MG63 (cell line): ENCODE measurements around the gene EPHA6. TPM values are rescaled to one million over a fixed set of nuclear protein-coding genes. Genes with fewer than 3 reads are reported as not detected.
"Not testable (repeated sequence)": the region's sequence is repeated elsewhere in the genome, so short reads cannot be mapped to it uniquely, and the experiment has no call there.

ENCODE experiments used
- DNase-seq: peaks from one replicate; pipeline ENCODE4 v3.0.0-alpha.2; 2020
- H3K27me3 ChIP-seq: fragments of 250-450 bp; sonication (Bioruptor Pico); 2 replicates; pipeline ENCODE4 v1.5.1; 2020; ENCODE audit warnings: mild to moderate bottlenecking, moderate library complexity
- H3K36me3 ChIP-seq: fragments of 250-450 bp; sonication (Bioruptor Pico); 2 replicates; pipeline ENCODE4 v1.5.1; 2020; ENCODE audit warnings: mild to moderate bottlenecking, moderate library complexity
- H3K4me3 ChIP-seq: fragments of 250-450 bp; sonication (Bioruptor Pico); 2 replicates; pipeline ENCODE4 v1.5.1; 2020; ENCODE audit warnings: mild to moderate bottlenecking, moderate library complexity
- H3K9me3 ChIP-seq: fragments of 250-450 bp; sonication (Bioruptor Pico); 2 replicates; pipeline ENCODE4 v1.5.1; 2020; ENCODE audit warnings: mild to moderate bottlenecking, moderate library complexity
- total RNA-seq: library from RNA; depleted of rRNA; stranded (reverse); fragments of >200 nt; shearing (Covaris generic); gene quantifications from 2 replicates; pipeline ENCODE4 v1.2.3, GENCODE V29; 2014; ENCODE audit warnings: low replicate concordance

The EPHA6 gene
- total RNA-seq, 1 experiment from 2014 or later, result 0.30 TPM

DNA sequence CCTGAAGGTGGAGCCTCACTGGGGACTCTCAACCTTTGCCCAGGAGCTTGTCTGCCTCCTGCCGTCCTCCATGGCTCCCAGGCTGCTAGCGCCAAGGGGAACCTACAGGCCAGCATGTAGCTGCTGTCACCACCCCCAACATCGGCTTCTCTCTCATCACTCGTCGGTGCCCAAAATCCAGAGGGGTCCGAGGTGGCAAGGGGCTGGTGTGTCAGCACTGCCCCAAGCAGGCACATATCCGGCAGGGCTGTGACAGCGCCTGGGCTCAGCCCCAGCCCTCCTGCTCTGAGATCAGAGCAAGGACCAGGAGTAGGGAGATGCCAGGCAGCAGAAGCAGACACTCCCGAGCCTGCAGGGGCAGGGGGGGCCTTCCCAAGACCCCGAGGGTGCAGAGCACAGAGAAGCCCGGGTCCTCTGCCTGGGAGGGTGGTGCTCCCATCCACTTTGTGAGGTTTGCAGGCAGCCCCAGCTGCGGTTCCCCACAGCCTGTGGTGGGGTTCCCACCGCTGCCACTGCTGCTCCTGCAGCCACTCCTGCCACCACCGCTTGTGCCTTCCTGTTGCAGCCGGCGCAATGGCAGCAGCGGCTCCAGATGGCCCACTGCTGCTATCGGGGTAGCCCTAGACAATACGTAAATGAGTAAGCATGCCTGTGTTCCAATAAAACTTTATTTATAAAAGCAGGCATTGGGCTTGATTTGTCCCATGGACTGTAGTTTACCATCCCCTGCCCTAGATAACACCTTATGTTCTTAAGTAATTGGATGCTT is 451.0 kb downstream of the EPHA6 start:
- Histone ChIP-seq H3K4me3 (no peak overlapping the region), H3K27me3 (no peaks in the 10 kb centered on the region), H3K36me3 (no peaks in the 10 kb centered on the region), H3K9me3 (no peaks in the 10 kb centered on the region)
- no peak for DNase-seq

DNA sequence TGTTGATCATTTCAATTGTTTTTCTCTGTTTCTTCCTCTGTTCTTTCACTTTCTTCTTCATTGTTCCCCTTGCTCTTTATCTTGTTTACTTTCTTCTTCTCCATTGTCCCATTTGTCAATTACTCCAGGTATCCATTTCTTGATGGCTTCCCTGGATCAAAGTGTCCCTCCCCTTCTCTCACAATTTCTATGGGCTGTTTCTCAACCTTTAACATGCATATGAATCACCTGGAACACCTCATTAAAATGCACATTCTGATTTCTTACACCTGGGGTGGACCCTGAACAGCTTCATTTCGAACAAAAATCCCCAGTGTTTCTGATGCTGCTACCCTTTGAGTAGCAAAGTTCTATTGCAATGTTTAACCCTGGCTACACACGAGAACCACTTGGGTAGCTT is 454.8 kb downstream of the EPHA6 start:
- no peaks in the 10 kb centered on the region for H3K36me3 ChIP-seq
- no peaks in the 10 kb centered on the region for H3K9me3 ChIP-seq
- no peak for DNase-seq
- no peaks in the 10 kb centered on the region for H3K27me3 ChIP-seq
- H3K4me3 ChIP-seq, result no peak overlapping the region

DNA sequence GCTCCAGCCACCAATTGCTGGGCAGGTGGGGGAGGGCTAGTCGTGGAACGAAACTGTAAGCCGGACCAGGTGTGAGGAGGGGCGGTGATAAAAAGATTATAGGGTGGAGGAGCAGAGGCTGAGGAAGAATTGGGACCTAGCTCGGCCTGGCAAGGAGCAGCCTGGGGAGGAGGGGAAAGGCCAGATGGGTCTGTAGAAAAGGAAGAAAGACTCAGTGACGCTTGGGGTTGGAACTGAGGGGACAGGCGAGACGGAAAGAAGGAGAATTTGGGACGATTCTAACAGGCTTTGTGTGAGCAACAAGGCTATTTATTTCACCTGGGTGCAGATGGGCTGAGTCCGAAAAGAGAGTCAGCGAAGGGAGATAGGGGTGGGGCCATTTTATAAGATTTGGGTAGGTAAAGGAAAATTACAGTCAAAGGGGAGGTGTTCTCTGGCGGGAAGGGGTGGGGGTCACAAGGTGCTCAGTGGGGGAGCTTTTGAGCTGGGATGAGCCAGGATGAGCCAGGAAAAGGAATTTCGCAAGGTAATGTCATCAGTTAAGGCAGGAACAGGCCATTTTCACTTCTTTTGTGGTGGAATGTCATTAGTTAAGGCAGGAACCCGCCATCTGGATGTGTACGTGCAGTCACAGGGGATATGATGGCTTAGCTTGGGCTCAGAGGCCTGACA is 462.6 kb downstream of the EPHA6 start:
- not testable (repeated sequence) for H3K9me3 ChIP-seq, DNase-seq, H3K36me3 ChIP-seq, H3K27me3 ChIP-seq, H3K4me3 ChIP-seq

DNA sequence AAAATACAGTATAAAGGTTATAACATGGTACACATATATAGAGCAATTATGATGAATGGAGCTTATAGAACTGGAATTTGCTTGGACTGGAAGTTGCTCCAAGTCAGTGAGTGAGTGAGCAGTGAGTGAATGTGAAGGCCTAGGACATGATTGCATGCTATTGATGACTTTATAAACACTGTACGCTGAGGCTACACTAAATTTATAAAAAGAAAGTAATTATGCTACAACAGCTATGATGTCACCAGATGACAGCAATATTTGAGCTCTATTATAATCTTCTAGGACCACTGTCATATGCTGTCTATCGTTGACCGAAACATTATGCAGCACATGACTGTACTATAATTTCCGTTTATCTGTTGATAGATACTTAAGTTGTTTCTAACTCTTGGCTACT is 463.3 kb downstream of the EPHA6 start:
- H3K9me3 ChIP-seq, result no peaks in the 10 kb centered on the region
- no peaks in the 10 kb centered on the region for H3K36me3 ChIP-seq
- H3K4me3 ChIP-seq, result no peak overlapping the region
- DNase-seq, result no peak
- no peaks in the 10 kb centered on the region for H3K27me3 ChIP-seq

DNA sequence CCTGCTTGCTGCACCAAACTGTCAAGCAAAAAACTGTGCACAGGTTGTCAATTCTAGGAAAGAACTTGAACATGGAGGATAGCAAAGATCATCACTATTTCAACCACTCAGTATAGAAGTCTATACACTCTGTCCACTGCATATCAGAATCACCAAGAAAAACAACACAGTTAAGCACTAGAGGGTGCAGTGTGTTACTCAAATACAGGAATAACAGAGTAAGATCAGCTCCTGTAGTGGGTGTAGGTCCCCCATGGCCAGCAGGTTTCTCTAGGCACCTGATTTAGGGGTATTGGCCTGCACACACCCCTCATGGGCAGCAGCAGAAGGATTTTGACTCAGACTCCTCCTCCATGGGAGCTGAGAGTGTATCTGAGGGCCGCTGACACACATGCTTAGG is 464.1 kb downstream of the EPHA6 start:
- H3K36me3 ChIP-seq, result no peaks in the 10 kb centered on the region
- no peaks in the 10 kb centered on the region for H3K9me3 ChIP-seq
- H3K4me3 ChIP-seq, result no peak overlapping the region
- no peaks in the 10 kb centered on the region for H3K27me3 ChIP-seq
- DNase-seq, result no peak

DNA sequence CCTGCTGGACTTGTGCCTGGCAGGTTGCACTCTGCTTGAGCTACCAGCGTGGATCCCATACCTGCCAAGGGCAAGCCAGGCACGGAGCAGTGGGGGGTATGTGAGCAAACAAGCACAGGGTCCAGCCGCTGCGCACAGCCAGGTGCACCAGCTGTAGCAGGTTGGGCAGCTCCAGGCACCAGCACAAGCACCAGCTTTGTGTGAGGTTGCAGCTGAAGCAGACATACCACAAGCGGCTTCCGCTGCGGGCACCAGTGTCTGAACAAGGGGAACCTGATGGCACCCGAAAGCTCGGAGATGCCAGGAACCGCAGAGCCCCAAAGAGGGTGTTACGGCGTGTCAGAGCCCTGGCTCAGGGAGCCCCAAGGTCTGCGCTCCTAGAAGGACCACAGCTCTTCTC is 477.5 kb downstream of the EPHA6 start:
- DNase-seq, result no peak
- no peaks in the 10 kb centered on the region for H3K27me3 ChIP-seq
- no peak overlapping the region for H3K4me3 ChIP-seq
- H3K9me3 ChIP-seq, result no peaks in the 10 kb centered on the region
- no peaks in the 10 kb centered on the region for H3K36me3 ChIP-seq

DNA sequence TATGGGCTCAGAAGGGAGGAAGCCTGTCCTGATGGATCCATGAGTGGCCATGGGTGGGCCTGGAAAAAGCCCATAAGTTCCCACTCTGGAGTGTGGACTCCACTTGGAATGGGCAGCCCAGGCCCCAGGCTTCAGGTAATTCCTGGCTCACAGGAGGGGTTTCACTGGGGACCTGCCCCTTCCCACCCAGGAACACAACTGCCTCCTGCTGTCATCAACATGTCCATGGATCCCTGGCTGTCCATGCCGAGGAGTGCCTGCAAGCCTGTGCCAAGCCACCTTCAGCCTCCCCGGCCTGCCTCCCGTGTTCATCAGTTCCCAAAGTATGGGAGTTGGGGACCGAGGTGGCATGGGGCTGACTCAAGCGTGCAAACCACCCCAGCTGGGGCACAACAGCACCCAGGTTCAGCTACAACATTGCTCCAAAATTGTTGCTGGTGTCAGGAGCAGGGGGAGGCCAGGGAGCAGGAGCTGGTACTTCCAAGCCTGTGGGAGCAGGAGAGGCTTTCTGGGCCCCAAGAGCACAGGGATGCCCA is 479.3 kb downstream of the EPHA6 start:
- no peak for DNase-seq
- Histone ChIP-seq H3K36me3 (no peaks in the 10 kb centered on the region), H3K27me3 (no peaks in the 10 kb centered on the region), H3K4me3 (no peak overlapping the region), H3K9me3 (no peaks in the 10 kb centered on the region)

DNA sequence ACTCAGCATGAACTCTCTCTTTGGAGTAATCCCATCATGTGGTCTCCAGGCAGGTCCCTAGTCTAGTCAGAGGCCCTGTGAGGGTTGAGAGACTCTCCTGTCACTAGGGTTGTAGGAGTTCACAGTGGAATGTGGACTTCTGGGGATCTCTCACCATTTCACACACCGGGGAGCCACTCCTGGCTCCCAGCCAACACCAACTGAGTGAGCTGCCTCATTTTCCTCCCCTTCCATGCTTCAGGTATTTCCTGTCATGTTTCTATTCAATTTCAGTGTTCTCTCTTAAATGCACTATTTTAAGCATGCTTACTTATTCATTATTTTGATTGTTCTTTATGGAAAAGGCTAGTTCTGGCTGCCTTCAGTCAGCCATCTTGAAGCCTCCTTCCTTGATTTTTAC is 482.6 kb downstream of the EPHA6 start:
- DNase-seq, result no peak
- Histone ChIP-seq H3K36me3 (no peaks in the 10 kb centered on the region), H3K27me3 (no peaks in the 10 kb centered on the region), H3K9me3 (no peaks in the 10 kb centered on the region), H3K4me3 (no peak overlapping the region)

DNA sequence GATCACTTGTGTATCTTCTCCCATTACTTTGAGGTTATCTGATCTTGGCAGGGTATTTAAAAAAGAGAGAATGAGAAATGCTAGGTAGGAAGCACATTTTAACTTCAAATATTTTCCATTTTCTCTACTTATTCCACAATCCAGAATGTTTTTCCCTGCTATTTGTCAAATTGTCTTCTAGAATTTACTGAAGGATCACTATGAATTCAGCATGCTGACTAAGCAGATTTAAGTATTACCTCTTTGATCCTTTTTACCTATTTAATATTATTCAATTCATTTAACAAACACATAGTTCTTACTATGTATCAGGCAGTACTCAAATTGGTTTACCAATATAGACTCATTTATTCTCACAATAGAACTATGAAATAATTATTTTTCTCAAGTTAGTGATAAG is 486.7 kb downstream of the EPHA6 start:
- H3K9me3 ChIP-seq, result no peaks in the 10 kb centered on the region
- H3K36me3 ChIP-seq, result no peaks in the 10 kb centered on the region
- H3K27me3 ChIP-seq, result no peaks in the 10 kb centered on the region
- no peak for DNase-seq
- H3K4me3 ChIP-seq, result no peak overlapping the region

DNA sequence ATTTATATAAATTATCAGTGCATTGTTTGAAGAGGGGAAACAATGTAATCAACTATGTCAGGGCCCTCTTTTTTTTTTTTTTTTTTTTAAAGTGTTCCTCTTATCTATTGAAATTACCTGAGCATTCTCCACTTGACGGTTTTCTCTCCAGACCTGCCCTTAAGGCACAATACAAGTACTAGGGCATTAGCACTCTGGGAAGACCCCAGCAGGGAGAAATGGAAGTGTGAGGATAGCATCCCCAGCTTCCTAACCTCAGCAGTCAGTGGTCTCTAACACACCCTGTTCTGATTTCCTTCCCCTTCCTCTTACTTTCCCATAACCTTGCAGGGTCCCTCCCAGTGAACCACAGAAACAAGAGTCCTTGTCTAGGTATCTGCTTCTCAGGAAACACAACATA is 491.8 kb downstream of the EPHA6 start:
- no peak for DNase-seq
- Histone ChIP-seq H3K4me3 (no peak overlapping the region), H3K9me3 (no peaks in the 10 kb centered on the region), H3K27me3 (peaks cover 2% of the 10 kb centered on the region; the same call in 1 of the 2 replicates), H3K36me3 (no peaks in the 10 kb centered on the region)

DNA sequence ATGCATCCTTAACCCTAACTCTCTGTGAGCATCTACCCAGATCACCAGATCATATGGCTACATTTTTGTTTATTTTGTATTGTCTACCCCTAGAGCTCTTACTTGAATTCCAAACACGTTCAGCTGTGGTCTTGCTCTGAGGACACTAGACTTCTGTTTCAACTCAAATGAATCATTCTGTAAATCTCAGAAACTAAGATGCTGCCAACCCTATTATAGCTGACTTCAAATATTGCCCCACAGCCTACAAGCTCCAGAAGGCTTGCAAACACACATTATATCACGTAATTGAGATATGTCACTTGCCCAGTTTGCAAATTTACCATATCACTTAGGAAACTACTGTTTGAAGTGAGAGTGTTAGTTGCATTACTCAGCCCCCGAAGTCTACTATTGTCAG is 524.0 kb downstream of the EPHA6 start:
- no peak for DNase-seq
- Histone ChIP-seq H3K27me3 (no peaks in the 10 kb centered on the region), H3K36me3 (no peaks in the 10 kb centered on the region), H3K9me3 (no peaks in the 10 kb centered on the region), H3K4me3 (no peak overlapping the region)

DNA sequence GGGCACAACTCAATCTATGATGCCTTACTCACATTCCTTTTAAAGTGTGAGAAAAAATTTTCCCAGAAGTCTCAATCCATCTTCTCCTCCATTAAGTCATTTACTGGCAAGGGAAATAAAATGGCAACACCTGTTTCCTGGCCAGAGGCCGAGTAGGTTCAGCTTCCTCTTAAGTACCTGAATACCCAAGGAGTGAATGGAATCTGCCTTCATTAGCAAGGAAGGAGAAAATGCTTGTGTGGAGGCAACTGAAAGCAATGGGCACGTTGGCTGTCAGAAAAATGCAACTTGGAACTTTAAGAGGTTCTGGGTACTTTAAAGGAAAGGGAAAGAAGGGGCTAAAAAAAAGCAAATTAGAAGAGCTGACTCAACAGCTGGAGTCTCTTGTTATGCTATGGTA is 526.5 kb downstream of the EPHA6 start:
- H3K9me3 ChIP-seq, result no peaks in the 10 kb centered on the region

DNA sequence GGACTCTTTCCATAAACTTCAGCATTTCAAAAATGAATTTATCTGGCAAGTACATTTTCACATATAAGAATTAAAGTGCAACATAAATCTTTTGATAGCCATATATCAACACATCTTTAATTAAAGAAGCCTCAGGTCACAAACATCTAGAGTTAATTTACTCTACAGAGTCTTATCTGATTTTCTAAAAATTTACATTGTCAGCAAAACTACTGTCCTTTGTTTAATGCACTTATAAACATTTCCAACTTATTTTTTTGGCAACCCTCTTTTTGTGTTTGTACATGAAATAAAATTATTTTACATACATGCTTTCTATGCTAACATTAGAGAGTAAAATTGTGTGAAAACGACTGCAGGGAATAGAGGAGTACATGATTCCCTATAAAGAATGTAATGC is 533.4 kb downstream of the EPHA6 start:
- no peak for DNase-seq
- Histone ChIP-seq H3K36me3 (no peaks in the 10 kb centered on the region), H3K9me3 (no peaks in the 10 kb centered on the region), H3K27me3 (peaks cover 3% of the 10 kb centered on the region; the same call in 1 of the 2 replicates), H3K4me3 (no peak overlapping the region)

More for the DNA sequence above, 526.5 kb downstream of the EPHA6 start:
- no peaks in the 10 kb centered on the region for H3K27me3 ChIP-seq
- H3K4me3 ChIP-seq, result no peak overlapping the region
- no peaks in the 10 kb centered on the region for H3K36me3 ChIP-seq
- no peak for DNase-seq

DNA sequence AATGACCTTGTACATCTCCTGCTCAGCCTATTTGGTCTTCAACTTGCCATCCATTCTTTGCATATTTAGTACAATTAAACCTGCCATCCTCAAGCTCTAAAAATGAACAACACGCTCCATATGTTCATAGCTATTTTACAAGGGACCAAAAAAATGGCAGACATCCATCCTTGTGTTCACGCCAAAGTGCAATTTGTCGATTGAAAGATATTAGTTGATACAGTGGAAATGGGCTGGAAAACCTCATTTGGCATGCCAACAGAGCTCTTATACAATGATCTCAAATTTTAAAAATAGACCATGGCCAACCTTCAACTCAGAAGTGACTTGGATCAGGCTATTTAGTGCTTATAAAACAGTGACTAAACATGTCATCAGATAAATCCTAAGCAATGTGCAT is 536.6 kb downstream of the EPHA6 start:
- no peak for DNase-seq

DNA sequence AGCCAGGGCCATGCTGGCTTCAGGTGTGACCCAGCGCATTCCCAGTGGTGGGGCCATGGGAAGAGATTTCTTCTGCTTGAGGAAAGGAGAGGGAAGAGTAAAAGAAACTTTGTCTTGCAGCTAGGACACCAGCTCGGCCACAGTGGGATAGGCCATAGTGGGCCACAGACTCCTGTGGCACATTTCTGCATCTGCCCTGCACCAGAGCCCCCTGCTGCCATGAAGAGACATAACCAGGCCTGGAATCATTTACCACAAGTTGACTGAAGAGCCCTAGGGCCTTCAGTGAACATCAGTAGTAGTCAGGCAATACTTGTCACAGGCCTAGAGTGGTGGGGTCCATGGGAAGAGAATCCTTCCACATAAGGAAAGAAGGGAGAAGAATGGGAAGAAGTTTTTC is 538.8 kb downstream of the EPHA6 start:
- DNase-seq, result no peak
- Histone ChIP-seq H3K27me3 (peaks cover 3% of the 10 kb centered on the region; the same call in 1 of the 2 replicates), H3K9me3 (no peaks in the 10 kb centered on the region), H3K36me3 (no peaks in the 10 kb centered on the region), H3K4me3 (no peak overlapping the region)

More for the DNA sequence above, 536.6 kb downstream of the EPHA6 start:
- Histone ChIP-seq H3K4me3 (no peak overlapping the region), H3K36me3 (no peaks in the 10 kb centered on the region), H3K9me3 (no peaks in the 10 kb centered on the region), H3K27me3 (peaks cover 3% of the 10 kb centered on the region; the same call in 1 of the 2 replicates)

DNA sequence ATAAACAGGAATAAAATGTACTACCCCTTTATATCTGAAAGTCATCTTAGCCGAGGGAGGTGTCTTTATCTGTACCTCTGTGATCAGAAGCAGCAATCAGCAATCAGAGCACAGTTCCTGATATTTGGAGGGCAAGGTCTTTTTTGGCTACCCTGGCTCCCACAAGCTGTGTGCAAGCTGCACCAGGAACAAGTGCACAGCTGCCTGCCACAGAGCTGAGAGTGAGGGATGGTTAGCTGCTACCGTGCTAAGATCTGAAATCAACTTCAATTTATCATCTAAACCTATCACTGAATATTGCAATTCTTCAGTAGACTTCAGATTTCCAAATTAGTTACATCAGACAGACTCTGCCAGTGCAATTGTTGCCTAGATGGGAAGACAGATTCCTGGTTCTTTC is 545.6 kb downstream of the EPHA6 start:
- no peak for DNase-seq
- Histone ChIP-seq H3K27me3 (no peaks in the 10 kb centered on the region), H3K36me3 (no peaks in the 10 kb centered on the region), H3K4me3 (no peak overlapping the region), H3K9me3 (no peaks in the 10 kb centered on the region)

DNA sequence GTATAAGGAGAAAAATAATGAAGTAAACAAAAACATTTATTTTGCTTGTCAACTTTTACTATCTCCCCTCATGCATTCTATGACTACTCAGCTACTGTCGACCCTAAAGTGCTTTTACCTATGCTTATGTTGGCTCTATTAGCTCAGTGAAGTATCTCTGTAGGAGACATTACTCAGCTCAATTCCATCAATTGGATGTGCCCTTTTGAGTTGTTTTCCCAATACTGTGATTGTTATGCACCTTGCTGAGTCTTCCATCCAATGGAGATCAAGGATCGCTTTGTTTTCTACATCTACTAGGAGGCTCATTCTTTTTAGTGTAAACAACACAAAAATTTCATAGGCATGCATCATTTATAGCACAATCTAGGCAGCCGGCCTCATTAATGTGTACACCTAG is 546.4 kb downstream of the EPHA6 start:
- DNase-seq, result no peak
- Histone ChIP-seq H3K9me3 (no peaks in the 10 kb centered on the region), H3K27me3 (no peaks in the 10 kb centered on the region), H3K36me3 (no peaks in the 10 kb centered on the region), H3K4me3 (no peak overlapping the region)

DNA sequence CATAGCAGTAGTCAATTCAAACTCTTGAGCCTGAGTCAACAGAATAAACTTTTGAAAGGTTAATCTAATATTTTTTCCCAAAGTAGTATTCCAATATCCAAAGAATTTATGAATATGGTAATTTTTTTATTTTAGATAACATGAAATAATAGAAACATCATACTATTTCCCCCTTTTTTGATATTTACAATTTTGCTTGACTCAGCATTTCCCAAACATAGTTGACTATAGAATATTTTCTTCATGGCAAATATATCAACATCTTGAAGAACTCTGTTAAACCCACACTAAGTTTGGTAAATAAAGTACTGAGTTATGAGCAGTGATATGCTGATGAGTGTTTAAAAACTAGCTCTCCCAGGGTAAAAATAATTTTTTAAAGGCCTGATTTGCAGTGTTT is 570.2 kb downstream of the EPHA6 start:
- no peaks in the 10 kb centered on the region for H3K36me3 ChIP-seq
- no peak overlapping the region for H3K4me3 ChIP-seq
- no peaks in the 10 kb centered on the region for H3K27me3 ChIP-seq
- no peak for DNase-seq
- H3K9me3 ChIP-seq, result no peaks in the 10 kb centered on the region
